Eye (tissue), 1 donor: ENCODE results near the gene VEZT.
"Not testable (repeated sequence)": the region's sequence is repeated elsewhere in the genome, so short reads cannot be mapped to it uniquely, and the experiment has no call there.

Experiments used
- DNase-seq: peaks from one replicate; pipeline ENCODE4 v3.0.0-alpha.2; 2015

Gene VEZT

GRCh38 chr12:95258151-95258550 is 40.5 kb downstream of the VEZT start:
- no peak for DNase-seq

- no peak for DNase-seq
Observed at GRCh38 chr12:95258803-95259202, 41.2 kb downstream of the VEZT start.

GRCh38 chr12:95259368-95259767 is 41.8 kb downstream of the VEZT start:
- no peak for DNase-seq

- no peak for DNase-seq
Observed at GRCh38 chr12:95261109-95261508, 43.5 kb downstream of the VEZT start.

GRCh38 chr12:95262808-95263207 is 45.2 kb downstream of the VEZT start:
- no peak for DNase-seq

GRCh38 chr12:95265765-95266164 is 48.2 kb downstream of the VEZT start:
- no peak for DNase-seq

- DNase-seq = no peak
Observed at GRCh38 chr12:95266254-95266653, 48.6 kb downstream of the VEZT start.

GRCh38 chr12:95269892-95270291 is 52.3 kb downstream of the VEZT start:
- DNase-seq = no peak

GRCh38 chr12:95271465-95271864 is 53.9 kb downstream of the VEZT start:
- DNase-seq = no peak

- DNase-seq = no peak
Observed at GRCh38 chr12:95277139-95277538, 59.5 kb downstream of the VEZT start.

- DNase-seq = no peak
Observed at GRCh38 chr12:95279856-95280255, 62.2 kb downstream of the VEZT start.

GRCh38 chr12:95282266-95282665 is 64.7 kb downstream of the VEZT start:
- DNase-seq = no peak

- no peak for DNase-seq
Observed at GRCh38 chr12:95283371-95283770, 65.8 kb downstream of the VEZT start.

GRCh38 chr12:95286713-95287112 is 69.1 kb downstream of the VEZT start:
- DNase-seq = no peak

GRCh38 chr12:95291501-95291900 is 73.9 kb downstream of the VEZT start:
- no peak for DNase-seq

- no peak for DNase-seq
Observed at GRCh38 chr12:95298916-95299315, 81.3 kb downstream of the VEZT start.

GRCh38 chr12:95300286-95300685 is 82.7 kb downstream of the VEZT start:
- DNase-seq = no peak

GRCh38 chr12:95303476-95303875 is 85.9 kb downstream of the VEZT start:
- DNase-seq = no peak

- no peak for DNase-seq
Observed at GRCh38 chr12:95304673-95305198, 87.1 kb downstream of the VEZT start.

GRCh38 chr12:95312656-95313055 is 95.0 kb downstream of the VEZT start:
- no peak for DNase-seq

- not testable (repeated sequence) for DNase-seq
Observed at GRCh38 chr12:95314756-95315155, 97.1 kb downstream of the VEZT start.

- no peak for DNase-seq
Observed at GRCh38 chr12:95316798-95317197, 99.2 kb downstream of the VEZT start.

- no peak for DNase-seq
Observed at GRCh38 chr12:95318071-95318545, 100.5 kb downstream of the VEZT start.

GRCh38 chr12:95319694-95320331 is 102.2 kb downstream of the VEZT start:
- no peak for DNase-seq
